Measurements from ENCODE around the gene HCN3. TPM values are rescaled to one million over a fixed set of nuclear protein-coding genes. Genes with fewer than 3 reads are reported as not detected.

The HCN3 gene
- total RNA-seq, 4 donors from 2014 or later, result 1.7 to 2.7 (median 2.4) TPM

DNA sequence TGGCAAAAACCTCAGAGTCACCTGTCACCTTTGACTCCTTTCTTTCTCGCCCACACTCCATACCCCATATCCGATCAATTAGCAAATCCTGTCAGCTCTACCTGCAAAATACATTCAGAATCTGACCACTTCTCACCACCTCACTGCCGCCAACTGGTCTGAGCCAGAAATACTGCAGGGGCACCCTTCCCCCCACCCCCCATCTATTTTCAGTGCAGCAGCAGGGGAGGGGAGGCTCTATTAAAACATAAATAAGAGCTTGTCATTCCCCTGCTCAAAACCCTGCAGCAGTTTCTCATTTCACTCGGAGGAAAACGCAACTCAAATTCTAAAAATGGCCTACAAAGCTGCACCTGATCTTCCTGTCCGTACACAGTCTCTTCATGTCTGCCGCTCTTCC, 20.1 kb downstream of the HCN3 start:
- H3K36me3 ChIP-seq, result no peaks in the 10 kb centered on the region
- peaks cover 0 to 31% of the 10 kb centered on the region in 2 donors for H3K27me3 ChIP-seq
- no peak overlapping the region for H3K27ac ChIP-seq
- peaks cover 0 to 10% (median 3%) of the 10 kb centered on the region in 4 donors for H3K4me1 ChIP-seq
- WGBS, 2 donors, result 62 to 71% methylated on average over 7 of the region's 7 CpGs
- TF ChIP-seq EP300 (IDR thresholded peaks at IDR 0.05) (no peak), POLR2A (IDR thresholded peaks at IDR 0.05) (no peak), CTCF (IDR thresholded peaks at IDR 0.05) (no peak)
- no peak overlapping the region for H3K4me3 ChIP-seq
- H3K9me3 ChIP-seq, result no peaks in the 10 kb centered on the region
- DNase-seq (ENCODE audit: low spot score in 2 of 2), result no peak

DNA sequence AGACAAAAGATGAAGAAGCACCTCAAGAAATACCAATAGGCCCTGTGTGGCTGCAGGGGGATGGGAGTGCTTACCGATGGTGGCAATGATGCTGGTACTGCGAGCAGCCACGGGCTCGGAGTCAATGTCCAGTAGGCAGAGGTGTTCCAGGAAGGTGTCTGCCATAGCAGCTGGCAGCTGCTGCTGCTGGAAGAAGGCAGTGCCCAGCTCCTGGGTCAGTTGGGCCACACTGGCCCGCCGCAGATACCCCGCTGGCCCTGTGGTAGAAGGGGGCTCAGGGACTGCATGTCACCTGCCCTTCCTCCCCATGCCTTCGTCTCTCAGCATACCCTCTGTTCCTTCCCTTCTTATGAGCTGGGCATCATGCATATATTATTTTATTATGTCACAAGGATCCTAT, 22.8 kb downstream of the HCN3 start:
- no peak overlapping the region for H3K27ac ChIP-seq

DNA sequence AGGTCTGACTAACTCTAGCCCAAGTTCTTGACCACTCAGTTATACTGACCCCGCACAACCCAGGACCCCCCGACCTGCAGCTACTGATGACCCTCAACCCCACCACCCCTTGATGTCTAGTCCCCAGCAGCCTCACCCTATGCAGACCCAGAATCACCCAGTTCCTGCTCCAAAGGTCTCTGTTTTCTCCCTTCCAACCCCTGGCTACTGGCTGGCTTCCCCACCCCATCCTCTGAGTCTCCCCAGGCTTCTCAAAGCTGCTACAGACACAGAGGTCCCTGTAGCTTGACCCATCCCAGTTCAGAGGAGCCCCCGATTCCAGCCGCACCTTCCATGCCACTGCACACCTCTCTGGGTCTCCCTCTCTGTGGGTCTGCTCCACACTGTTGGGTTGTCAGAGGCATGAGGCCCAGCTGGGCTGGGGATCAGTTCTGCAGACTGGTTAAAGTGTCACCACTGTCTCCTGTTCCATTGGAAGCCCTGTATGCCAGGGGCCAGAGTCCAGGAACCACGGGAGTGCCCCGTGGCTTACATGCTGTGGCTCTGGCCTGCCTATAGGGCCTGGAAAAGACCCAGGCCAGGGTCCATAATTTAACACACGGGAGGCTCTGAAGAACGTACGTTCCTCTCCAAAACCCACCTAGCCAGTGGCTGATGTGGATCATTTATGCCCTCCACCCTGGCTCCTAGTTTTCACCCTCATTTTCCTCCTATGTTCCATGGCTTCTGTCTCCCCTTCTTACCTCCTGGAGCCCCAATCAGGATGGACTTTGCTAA, 23.5 kb downstream of the HCN3 start:
- Histone ChIP-seq H3K4me3 (no peak overlapping the region), H3K4me1 (peaks cover 0 to under 1% (median 0%) of the 10 kb centered on the region in 4 donors)
- 84 to 86% methylated on average over 9 of the region's 9 CpGs for WGBS, 2 donors

More for the DNA sequence above, 22.8 kb downstream of the HCN3 start:
- Histone ChIP-seq H3K27me3 (peaks cover 0 to 24% of the 10 kb centered on the region in 2 donors), H3K36me3 (no peaks in the 10 kb centered on the region), H3K9me3 (no peaks in the 10 kb centered on the region), H3K4me1 (peaks cover 0 to 7% (median 3%) of the 10 kb centered on the region in 4 donors), H3K4me3 (no peak overlapping the region)
- TF ChIP-seq POLR2A (IDR thresholded peaks at IDR 0.05) (no peak), EP300 (IDR thresholded peaks at IDR 0.05) (no peak), CTCF (IDR thresholded peaks at IDR 0.05) (no peak)
- WGBS, 2 donors, result 91 to 96% methylated on average over 8 of the region's 8 CpGs
- no peak for DNase-seq (ENCODE audit: low spot score in 2 of 2)

GRCh38 chr1:155301342-155301841, 24.1 kb downstream of the HCN3 start, which contains the start of gene PKLR:
Gene PKLR (minus strand): TSS chr1:155301438. CDS start chr1:155301395, 43 bp downstream.
- Histone ChIP-seq H3K27ac (no peak within 1 kb of the TSS), H3K9me3 (no peaks in the 10 kb centered on the region), H3K27me3 (peaks cover 0 to 10% of the 10 kb centered on the region in 2 donors), H3K36me3 (no peaks in the 10 kb centered on the region), H3K4me1 (peaks cover 0 to 6% (median 0%) of the 10 kb centered on the region in 4 donors), H3K4me3 (no peak within 1 kb of the TSS)
- 81% methylated on average over 5 of the region's 5 CpGs for WGBS, 2 donors
- TF ChIP-seq EP300 (IDR thresholded peaks at IDR 0.05) (no peak), CTCF (IDR thresholded peaks at IDR 0.05) (no peak), POLR2A (IDR thresholded peaks at IDR 0.05) (no peak)
- DNase-seq (ENCODE audit: low spot score in 2 of 2), result no peak

More for the DNA sequence above, 23.5 kb downstream of the HCN3 start:
- Histone ChIP-seq H3K27ac (no peak overlapping the region), H3K9me3 (no peaks in the 10 kb centered on the region), H3K36me3 (no peaks in the 10 kb centered on the region), H3K27me3 (peaks cover 0 to 16% of the 10 kb centered on the region in 2 donors)
- no peak for TF ChIP-seq EP300 (IDR thresholded peaks at IDR 0.05)
- TF ChIP-seq CTCF (IDR thresholded peaks at IDR 0.05), result no peak
- TF ChIP-seq POLR2A (IDR thresholded peaks at IDR 0.05), result no peak
- DNase-seq (ENCODE audit: low spot score in 2 of 2), result no peak

DNA sequence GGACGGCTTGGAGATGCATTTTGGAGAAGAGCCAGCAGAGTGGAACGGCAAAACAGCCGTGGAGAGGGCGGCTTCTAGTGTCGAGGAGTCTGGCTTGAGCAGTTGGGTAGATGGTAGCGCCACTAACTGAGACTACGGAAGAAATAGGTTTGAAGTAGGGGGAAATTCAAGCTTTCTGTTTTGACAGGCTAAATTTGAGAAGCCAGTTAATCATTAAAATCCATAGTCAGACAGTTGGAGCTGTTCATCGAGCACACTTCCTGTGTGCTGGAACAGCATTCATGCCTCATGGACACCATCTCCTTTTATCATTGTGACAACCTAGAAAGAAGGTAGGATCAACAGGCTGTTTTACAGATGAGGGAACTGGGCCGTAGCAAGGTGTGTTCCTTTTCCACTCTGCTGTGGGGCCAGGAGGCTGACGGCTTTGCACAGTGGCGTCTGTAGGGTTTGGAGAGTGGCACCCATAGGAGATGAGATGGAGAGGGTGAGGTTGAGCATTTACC, 27.3 kb downstream of the HCN3 start:
- H3K9me3 ChIP-seq, result no peaks in the 10 kb centered on the region
- H3K36me3 ChIP-seq, result no peaks in the 10 kb centered on the region
- WGBS, 2 donors, result 74 to 81% methylated on average over 11 of the region's 11 CpGs
- TF ChIP-seq EP300 (IDR thresholded peaks at IDR 0.05), result no peak
- H3K27me3 ChIP-seq, result no peaks in the 10 kb centered on the region
- H3K27ac ChIP-seq, result peak overlapping the region in 1 of 4 donors; percentile 46
- peaks cover 0 to 23% (median 9%) of the 10 kb centered on the region in 4 donors for H3K4me1 ChIP-seq
- no peak overlapping the region for H3K4me3 ChIP-seq
- DNase-seq (ENCODE audit: low spot score in 2 of 2), result no peak

Data from tibial nerve (tissue), 4 donors.